ENCODE results near the gene TAS2R3. TPM values are rescaled to one million over a fixed set of nuclear protein-coding genes. Genes with fewer than 3 reads are reported as not detected.
A peak's percentile ranks its signal among the peaks of the same experiment; 100 is the strongest.

Gene TAS2R3
- total RNA-seq, 5 donors from 2014 or later (not counting 1 experiment from before 2014, with no cell fraction given) = 0.56 to 4.2 (median 2.8) TPM

DNA sequence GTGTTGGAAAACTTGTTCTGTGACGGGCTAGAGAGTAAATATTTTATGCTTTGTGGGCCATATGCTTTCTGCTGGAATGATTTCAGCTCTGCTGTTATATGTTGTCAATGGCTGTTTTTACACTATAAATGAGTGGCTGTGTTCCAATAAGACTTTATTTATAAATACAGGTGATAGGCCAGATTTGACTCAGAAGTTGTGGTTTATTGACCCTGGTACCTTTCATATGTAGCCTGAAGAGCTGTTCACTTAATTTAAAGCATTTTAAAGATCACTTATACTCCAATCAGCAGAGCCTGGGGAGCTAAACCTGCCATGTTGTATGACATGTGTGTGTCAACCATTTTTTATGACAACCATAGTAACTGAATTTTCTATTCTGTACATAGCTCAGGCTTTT, 34.9 kb upstream of the TAS2R3 start:
- no peak overlapping the region for H3K27ac Mint-ChIP-seq
- ChIA-PET POLR2A (interaction anchor here in 1 of 2 donors (0.6 kb wide), 1 partner anchor 1327 kb away, joined by 3 read pairs; no protein-coding TSS in a partner anchor), CTCF (no interaction called here)

DNA sequence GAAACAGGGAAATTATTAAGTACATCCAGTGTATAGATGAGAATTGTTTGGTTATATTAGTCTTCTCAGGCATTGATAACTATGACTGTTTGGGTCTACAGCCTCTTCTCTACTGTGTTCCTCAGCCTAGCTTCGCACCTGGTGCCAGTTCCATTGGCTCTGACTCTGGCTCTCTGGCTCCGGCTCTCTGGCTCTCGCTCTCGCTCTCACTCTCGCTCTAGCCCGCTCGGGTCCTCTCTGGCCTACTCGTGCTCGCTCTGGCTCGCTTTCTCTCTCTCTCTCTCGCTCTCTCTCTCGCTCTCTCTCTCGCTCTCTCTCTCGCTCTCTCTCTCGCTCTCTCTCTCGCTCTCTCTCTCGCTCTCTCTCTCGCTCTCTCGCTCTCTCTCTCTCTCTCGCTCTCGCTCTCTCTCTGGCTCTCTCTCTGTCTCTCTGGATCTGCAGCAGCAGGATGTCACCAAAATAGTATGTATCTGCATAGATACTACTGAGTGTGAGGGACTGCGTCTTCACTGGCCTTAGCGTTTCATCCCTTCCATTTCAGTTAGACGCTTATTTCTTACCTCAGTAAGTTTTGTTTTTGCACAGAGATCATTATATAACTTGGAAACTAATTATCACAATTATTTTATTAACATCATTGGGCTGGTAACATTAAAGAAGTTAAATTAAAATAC, 32.3 kb upstream of the TAS2R3 start:
- Mint-ChIP-seq H3K9me3 (no peaks in the 10 kb centered on the region), H3K27me3 (no peaks in the 10 kb centered on the region), H3K27ac (no peak overlapping the region), H3K4me3 (no peak overlapping the region), H3K36me3 (no peaks in the 10 kb centered on the region), H3K4me1 (peaks cover 2 to 5% (median 5%) of the 10 kb centered on the region in 3 donors)
- Histone ChIP-seq H3K27me3 (replicated peaks in 1 of 2; ENCODE audit: control insufficient read depth in 2 of 2, extremely low read depth in 1 of 2, insufficient read depth in 2 of 2, low read length in 1 of 2) (no peaks in the 10 kb centered on the region), H3K36me3 (ENCODE audit: control insufficient read depth in 2 of 2, extremely low read depth in 1 of 2, insufficient read depth in 1 of 2, low read length in 1 of 2) (no peaks in the 10 kb centered on the region), H3K4me1 (ENCODE audit: control insufficient read depth in 1 of 2, extremely low read depth in 1 of 2, insufficient read depth in 2 of 2, low read length in 2 of 2) (no peaks in the 10 kb centered on the region), H3K9me3 (no peaks in the 10 kb centered on the region), H3K4me3 (ENCODE audit: control insufficient read depth in 1 of 2, extremely low read depth in 1 of 2, low read length in 1 of 2) (no peak overlapping the region), H3K27ac (ENCODE audit: low read length) (no peak overlapping the region)
- DNase-seq (no peak), ATAC-seq (replicated peaks in 1 of 4) (no peak)
- CTCF ChIA-PET = interaction anchor here in 1 of 2 donors (0.6 kb wide), 1 partner anchor 83 kb away, joined by 6 read pairs; no protein-coding TSS in a partner anchor
- WGBS (ENCODE audit: insufficient coverage) = 97% methylated on average over 9 of the region's 24 CpGs
- POLR2A ChIA-PET = interaction anchor here in 1 of 2 donors (1.1 kb wide), 1 partner anchor 41 kb away, joined by 4 read pairs; no protein-coding TSS in a partner anchor

More for the DNA sequence above, 34.9 kb upstream of the TAS2R3 start:
- Mint-ChIP-seq H3K4me3 (no peak overlapping the region), H3K9me3 (no peaks in the 10 kb centered on the region), H3K4me1 (no peaks in the 10 kb centered on the region), H3K36me3 (peaks cover 10% of the 10 kb centered on the region), H3K27me3 (no peaks in the 10 kb centered on the region)
- no peaks in the 10 kb centered on the region for H3K4me1 ChIP-seq (ENCODE audit: control insufficient read depth in 1 of 2, extremely low read depth in 1 of 2, insufficient read depth in 2 of 2, low read length in 2 of 2)
- no peak overlapping the region for H3K27ac ChIP-seq (ENCODE audit: low read length)
- H3K27me3 ChIP-seq (replicated peaks in 1 of 2; ENCODE audit: control insufficient read depth in 2 of 2, extremely low read depth in 1 of 2, insufficient read depth in 2 of 2, low read length in 1 of 2) = no peaks in the 10 kb centered on the region
- no CpG with 5 or more reads among the region's 1 CpG for WGBS (ENCODE audit: insufficient coverage)
- H3K36me3 ChIP-seq (ENCODE audit: control insufficient read depth in 2 of 2, extremely low read depth in 1 of 2, insufficient read depth in 1 of 2, low read length in 1 of 2) = no peaks in the 10 kb centered on the region
- no peak for DNase-seq
- ATAC-seq (replicated peaks in 1 of 4) = no peak
- no peaks in the 10 kb centered on the region for H3K9me3 ChIP-seq
- no peak overlapping the region for H3K4me3 ChIP-seq (ENCODE audit: control insufficient read depth in 1 of 2, extremely low read depth in 1 of 2, low read length in 1 of 2)

- Mint-ChIP-seq H3K27me3 (no peaks in the 10 kb centered on the region), H3K27ac (peak overlapping the region; percentile 95 to 97), H3K36me3 (peaks cover 23% of the 10 kb centered on the region), H3K4me1 (peaks cover 46 to 51% (median 48%) of the 10 kb centered on the region in 3 donors), H3K9me3 (no peaks in the 10 kb centered on the region), H3K4me3 (peak overlapping the region; percentile 96 to 98 (median 97))
- peak; percentile 4 to 76 (median 27) for DNase-seq
- Histone ChIP-seq H3K4me1 (ENCODE audit: control insufficient read depth in 1 of 2, extremely low read depth in 1 of 2, insufficient read depth in 2 of 2, low read length in 2 of 2) (peaks cover 14 to 18% of the 10 kb centered on the region in 2 experiments), H3K9me3 (no peaks in the 10 kb centered on the region), H3K4me3 (ENCODE audit: control insufficient read depth in 1 of 2, extremely low read depth in 1 of 2, low read length in 1 of 2) (peak overlapping the region; percentile 65 to 96), H3K36me3 (ENCODE audit: control insufficient read depth in 2 of 2, extremely low read depth in 1 of 2, insufficient read depth in 1 of 2, low read length in 1 of 2) (peaks cover 0 to 25% of the 10 kb centered on the region in 2 donors), H3K27ac (ENCODE audit: low read length) (peak overlapping the region; percentile 87), H3K27me3 (replicated peaks in 1 of 2; ENCODE audit: control insufficient read depth in 2 of 2, extremely low read depth in 1 of 2, insufficient read depth in 2 of 2, low read length in 1 of 2) (no peaks in the 10 kb centered on the region)
- peak in 1 of 4 experiments; percentile 4 for ATAC-seq (replicated peaks in 1 of 4)
- POLR2A ChIA-PET = interaction anchor here (0.6 to 1.9 kb wide), 8 partner anchors 28 to 722 kb away, joined by 3 to 8 read pairs (median 4); partner anchors contain the start of genes DENND11 (in 1 of the 2) and MRPS33 (in 1 of the 2)
- CTCF ChIA-PET = interaction anchor here (0.5 to 3.9 kb wide), 29 partner anchors 11 to 1360 kb away, joined by 3 to 39 read pairs (median 4); partner anchors contain the start of genes DENND11 (in 2 of the 2) and WEE2 (in 1 of the 2)
- 40% methylated on average over 4 of the region's 11 CpGs for WGBS (ENCODE audit: insufficient coverage)
Observed at GRCh38 chr7:141737118-141737835, 26.6 kb upstream of the TAS2R3 start.

DNA sequence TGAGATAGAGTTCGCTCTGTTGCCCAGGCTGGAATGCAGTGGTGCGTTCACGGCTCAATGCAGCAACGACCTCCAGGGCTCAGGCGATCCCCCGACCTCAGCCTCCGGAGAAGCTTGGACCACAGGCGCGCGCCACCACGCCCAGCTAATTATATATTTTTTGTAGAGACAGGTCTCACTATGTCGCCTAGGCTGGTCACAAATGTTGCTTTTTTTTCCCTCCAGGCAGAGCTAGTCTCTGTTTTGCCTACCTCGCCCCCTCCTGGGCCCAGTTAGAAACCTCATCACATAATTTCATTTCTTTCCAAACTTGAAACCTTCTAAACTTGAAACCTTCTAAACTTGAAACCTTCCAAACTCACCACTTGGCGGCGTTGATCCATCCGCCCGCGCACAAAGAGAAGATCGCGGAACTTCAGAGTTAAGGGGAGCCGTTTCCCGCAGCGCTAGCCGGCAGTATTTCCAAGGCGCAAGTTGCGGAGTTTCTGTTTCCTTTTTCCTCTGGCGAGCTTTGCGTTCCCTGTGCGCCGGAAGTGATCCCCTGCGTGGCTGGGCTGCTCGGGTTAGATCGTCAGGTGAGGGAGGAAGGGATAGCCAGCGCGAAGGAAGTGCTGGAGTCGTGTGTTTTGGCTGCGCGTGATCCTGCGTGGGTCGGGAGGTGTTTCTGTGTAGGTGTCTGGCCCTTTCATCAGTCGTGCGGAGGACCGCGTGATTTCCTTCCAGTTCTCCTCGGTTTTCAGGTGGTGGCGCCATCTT, 25.9 kb upstream of the TAS2R3 start, which contains the start of gene SSBP1:
Gene SSBP1 (plus strand): TSS at position 523 of the 756 bp plus-strand sequence. CDS start 809 bp downstream, outside the sequence.
- Mint-ChIP-seq H3K9me3 (no peaks in the 10 kb centered on the region), H3K27me3 (no peaks in the 10 kb centered on the region), H3K27ac (peak within 1 kb of the TSS; percentile 95 to 97), H3K4me1 (peaks cover 52 to 54% (median 53%) of the 10 kb centered on the region in 3 donors), H3K36me3 (peaks cover 28% of the 10 kb centered on the region), H3K4me3 (peak within 1 kb of the TSS; percentile 96 to 98 (median 97))
- Histone ChIP-seq H3K27ac (ENCODE audit: low read length) (peak within 1 kb of the TSS; percentile 87), H3K27me3 (replicated peaks in 1 of 2; ENCODE audit: control insufficient read depth in 2 of 2, extremely low read depth in 1 of 2, insufficient read depth in 2 of 2, low read length in 1 of 2) (no peaks in the 10 kb centered on the region), H3K9me3 (no peaks in the 10 kb centered on the region), H3K36me3 (ENCODE audit: control insufficient read depth in 2 of 2, extremely low read depth in 1 of 2, insufficient read depth in 1 of 2, low read length in 1 of 2) (peaks cover 0 to 32% of the 10 kb centered on the region in 2 donors), H3K4me3 (ENCODE audit: control insufficient read depth in 1 of 2, extremely low read depth in 1 of 2, low read length in 1 of 2) (peak within 1 kb of the TSS; percentile 65 to 96), H3K4me1 (ENCODE audit: control insufficient read depth in 1 of 2, extremely low read depth in 1 of 2, insufficient read depth in 2 of 2, low read length in 2 of 2) (peaks cover 14 to 18% of the 10 kb centered on the region in 2 experiments)
- peak; percentile 85 to 93 (median 90) for ATAC-seq (replicated peaks in 1 of 4)
- DNase-seq = peak; percentile 82 to 97 (median 89)
- CTCF ChIA-PET = interaction anchor here (0.5 to 3.9 kb wide), 26 partner anchors 12 to 1361 kb away, joined by 3 to 39 read pairs (median 4); partner anchors contain the start of genes DENND11 (in 2 of the 2) and WEE2 (in 1 of the 2)
- POLR2A ChIA-PET = interaction anchor here in 1 of 2 donors (0.9 to 1.9 kb wide), 6 partner anchors 29 to 723 kb away, joined by 3 to 8 read pairs (median 4); partner anchors contain the start of genes DENND11 and MRPS33
- 1% methylated on average over 31 of the region's 46 CpGs for WGBS (ENCODE audit: insufficient coverage)

GRCh38 chr7:141738592-141739013, 25.3 kb upstream of the TAS2R3 start:
- H3K27me3 Mint-ChIP-seq = no peaks in the 10 kb centered on the region
- POLR2A ChIA-PET = interaction anchor here in 1 of 2 donors (0.6 to 1.9 kb wide), 3 partner anchors 37 to 86 kb away, joined by 3 to 8 read pairs (median 4); no protein-coding TSS in a partner anchor

More at GRCh38 chr7:141738592-141739013, 25.3 kb upstream of the TAS2R3 start:
- 0% methylated on average over 6 of the region's 6 CpGs for WGBS (ENCODE audit: insufficient coverage)
- DNase-seq = no peak
- no peak for ATAC-seq (replicated peaks in 1 of 4)
- Histone ChIP-seq H3K27ac (ENCODE audit: low read length) (peak overlapping the region; percentile 87), H3K4me1 (ENCODE audit: control insufficient read depth in 1 of 2, extremely low read depth in 1 of 2, insufficient read depth in 2 of 2, low read length in 2 of 2) (peaks cover 14 to 18% of the 10 kb centered on the region in 2 experiments), H3K4me3 (ENCODE audit: control insufficient read depth in 1 of 2, extremely low read depth in 1 of 2, low read length in 1 of 2) (peak overlapping the region; percentile 65 to 96), H3K27me3 (replicated peaks in 1 of 2; ENCODE audit: control insufficient read depth in 2 of 2, extremely low read depth in 1 of 2, insufficient read depth in 2 of 2, low read length in 1 of 2) (no peaks in the 10 kb centered on the region), H3K36me3 (ENCODE audit: control insufficient read depth in 2 of 2, extremely low read depth in 1 of 2, insufficient read depth in 1 of 2, low read length in 1 of 2) (peaks cover 0 to 38% of the 10 kb centered on the region in 2 donors), H3K9me3 (no peaks in the 10 kb centered on the region)
- Mint-ChIP-seq H3K4me1 (peaks cover 55 to 59% (median 56%) of the 10 kb centered on the region in 3 donors), H3K9me3 (no peaks in the 10 kb centered on the region), H3K27ac (peak overlapping the region; percentile 95 to 97), H3K36me3 (peaks cover 34% of the 10 kb centered on the region), H3K4me3 (peak overlapping the region; percentile 96 to 98 (median 97))
- CTCF ChIA-PET = interaction anchor here in 1 of 2 donors (0.9 to 3.9 kb wide), 11 partner anchors 29 to 1040 kb away, joined by 3 to 39 read pairs (median 5); partner anchors contain the start of genes DENND11 and WEE2

Data from T-cell (primary cell).